Vagina (tissue), 2 donors: ENCODE measurements around the gene CXCR5.

ENCODE experiments used
- CTCF ChIP-seq, 3 experiments: fragments of 450-650 bp in 2 of 3; fragments of 200-600 bp in 1 of 3; sonication (generic) in 1 of 3; IDR thresholded peaks; one replicate each; pipeline ENCODE4 v1.5.1; 2017 to 2019; ENCODE audit warnings: antibody characterized with exemption in 3 of 3, mild to moderate bottlenecking in 2 of 3, moderate library complexity in 2 of 3
- POLR2A ChIP-seq, 2 donors: fragments of 450-650 bp; IDR thresholded peaks; one replicate each; pipeline ENCODE4 v1.6.1; 2017; ENCODE audit warnings: antibody characterized with exemption in 2 of 2, mild to moderate bottlenecking in 2 of 2, moderate library complexity in 2 of 2
- POLR2AphosphoS5 ChIP-seq, 2 donors: sonication (generic); formaldehyde crosslinking; IDR thresholded peaks; one replicate each; pipeline ENCODE4 v1.9.0; 2017; ENCODE audit warnings: antibody characterized with exemption in 2 of 2, mild to moderate bottlenecking in 2 of 2, low read depth in 1 of 2; ENCODE audit not compliant: insufficient read depth in 1 of 2

- TF ChIP-seq CTCF (IDR thresholded peaks at IDR 0.05): peak; percentile 92 to 96 (median 93)
- peak; percentile 64 to 83 for TF ChIP-seq POLR2AphosphoS5 (IDR thresholded peaks at IDR 0.05; ENCODE audit: insufficient read depth in 1 of 2, low read depth in 1 of 2)
- no peak for TF ChIP-seq POLR2A (IDR thresholded peaks at IDR 0.05)
Measured at GRCh38 chr11:118930094-118930712, 46.5 kb downstream of the CXCR5 start.
